Stimulated activated CD4-positive, alpha-beta T cell treated with anti-CD3 and anti-CD28 coated beads, Interleukin-1b, Interleukin-23, amount 100 ng/mL, for 1 hour (primary cell): ENCODE measurements around the gene G3BP2.

Experiments
- DNase-seq, 2 donors: peaks; one replicate each; pipeline ENCODE4 v3.0.0-alpha.2; 2020; ENCODE audit warnings: low read depth in 2 of 2

Gene G3BP2

GRCh38 chr4:75637827-75638226, 35.4 kb downstream of the G3BP2 start:
- DNase-seq = no peak

GRCh38 chr4:75637176-75637575, 36.0 kb downstream of the G3BP2 start:
- DNase-seq = no peak

GRCh38 chr4:75634951-75635350, 38.3 kb downstream of the G3BP2 start:
- no peak for DNase-seq

GRCh38 chr4:75634281-75634680, 38.9 kb downstream of the G3BP2 start:
- DNase-seq = no peak

GRCh38 chr4:75633846-75634245, 39.4 kb downstream of the G3BP2 start:
- DNase-seq = no peak

- DNase-seq = no peak
These were observed 42.3 kb downstream of the G3BP2 start for GRCh38 chr4:75630937-75631329.

- DNase-seq = peak; percentile 82 to 85
These were observed 42.9 kb downstream of the G3BP2 start, which contains the start of gene CDKL2 for GRCh38 chr4:75630174-75630936. CDKL2 (minus strand) TSS chr4:75630528; CDS start chr4:75625988, 4,540 bp downstream.

- no peak for DNase-seq
These were observed 44.0 kb downstream of the G3BP2 start for GRCh38 chr4:75629239-75629638.

GRCh38 chr4:75623026-75623425, 50.2 kb downstream of the G3BP2 start:
- no peak for DNase-seq

GRCh38 chr4:75621715-75622114, 51.5 kb downstream of the G3BP2 start:
- no peak for DNase-seq

GRCh38 chr4:75612306-75612705, 60.9 kb downstream of the G3BP2 start:
- DNase-seq = no peak

GRCh38 chr4:75605928-75606327, 67.3 kb downstream of the G3BP2 start:
- no peak for DNase-seq

GRCh38 chr4:75599647-75600046, 73.6 kb downstream of the G3BP2 start:
- DNase-seq = no peak

- DNase-seq = no peak
These were observed 74.8 kb downstream of the G3BP2 start for GRCh38 chr4:75598390-75598789.

GRCh38 chr4:75596061-75596460, 77.2 kb downstream of the G3BP2 start:
- no peak for DNase-seq

- DNase-seq = no peak
These were observed 79.8 kb downstream of the G3BP2 start for GRCh38 chr4:75593393-75593792.
